Heart left ventricle (tissue), 13 donors: ENCODE measurements around the gene COX14.

Experiments
- CTCF ChIP-seq, 12 donors: fragments of 200-600 bp; sonication (generic) in 4 of 12; IDR thresholded peaks; one replicate each; pipeline versions ENCODE4 v1.5.0 to v1.8.0; 2018 to 2022; ENCODE audit warnings: antibody characterized with exemption in 12 of 12, mild to moderate bottlenecking in 5 of 12
- POLR2A ChIP-seq, 2 donors: fragments of 450-650 bp; IDR thresholded peaks; one replicate each; pipeline ENCODE4 v1.6.1; 2017; ENCODE audit warnings: antibody characterized with exemption in 2 of 2, mild to moderate bottlenecking in 2 of 2, moderate library complexity in 2 of 2
- donor health status: ischemic (EF 13 %, LVEDD 7.1; RV severe dilation, severe dysfunction).
- donor health status: DM: no; HTN: yes; CAD: no.
- donor health status: DM: no; HTN: no; CAD: no.
- donor health status: ischemic (EF 25% LVEDD 6.9; RV normal size, moderate dysfunction).
- donor health status: ischemic (EF 25% LVEDD 5.7; RV mildly dilated, moderate dysfunction).
- donor health status: ischemic (EF 35%, LVEDD 5.7; RV mildly dilated, moderate dysfunction).
- donor health status: nonischemic (EF 11% LVEDD 7.7; RV severe dilation, severe dysfunction).
- donor health status: DM: yes; HTN: yes; CAD: no.
- donor health status: PGD.
- donor health status: ischemic (EF 29% LVEDD 5.4; RV normal size, mild dysfunction).
- donor health status: nonischemic (EF 23%, LVEDD 6.1; RV moderate dilation, normal function).

- TF ChIP-seq CTCF (IDR thresholded peaks at IDR 0.05): no peak
- TF ChIP-seq POLR2A (IDR thresholded peaks at IDR 0.05): no peak
Measured at GRCh38 chr12:50079771-50080170, 32.3 kb upstream of the COX14 start.
